ENCODE measurements around the gene CHST7. TPM values are rescaled to one million over a fixed set of nuclear protein-coding genes. Genes with fewer than 3 reads are reported as not detected.

Gene CHST7
- total RNA-seq, 1 experiment from 2014 or later, result 7.7 TPM

DNA sequence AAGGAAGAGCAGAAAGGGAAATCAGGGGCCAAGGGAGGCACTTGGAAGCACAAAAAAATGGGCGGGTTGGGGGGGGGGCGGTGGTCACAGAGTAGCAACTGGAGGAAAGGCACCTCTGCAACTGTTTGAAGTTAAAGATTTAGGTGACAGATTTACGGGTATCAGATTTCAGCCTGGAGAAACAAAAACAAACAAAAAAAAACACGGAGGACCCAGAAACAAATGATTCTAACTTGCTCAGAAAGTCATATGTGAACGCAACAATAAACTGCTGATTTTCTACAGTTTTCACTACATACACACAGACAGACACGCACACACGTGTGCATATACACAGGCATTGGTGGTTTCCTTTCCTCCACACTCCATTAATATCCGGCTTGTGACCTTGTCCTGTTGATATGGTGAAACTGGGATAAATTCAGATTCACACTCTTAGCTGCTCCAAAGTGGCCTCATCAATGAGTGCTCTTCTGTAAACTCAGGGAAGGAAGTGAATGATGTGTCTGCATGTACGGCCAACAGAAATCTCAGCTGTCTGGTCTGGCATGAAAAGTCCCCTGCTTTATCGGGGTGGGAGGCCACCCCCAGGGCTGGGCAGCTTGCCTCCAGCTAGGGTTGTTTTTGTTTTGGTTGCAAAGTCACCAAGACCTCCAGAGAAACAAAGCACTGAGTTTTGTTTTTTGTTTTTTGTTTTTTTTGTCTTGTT is 54.3 kb downstream of the CHST7 start:
- intact Hi-C loops (cut with micrococcal nuclease), result no loop called here
- Histone ChIP-seq H3K79me2 (ENCODE audit: insufficient read depth, low read length) (no peaks in the 10 kb centered on the region), H2AFZ (ENCODE audit: low read depth, low read length, poor library complexity, severe bottlenecking) (no peak overlapping the region), H3K4me2 (ENCODE audit: low read length) (no peak overlapping the region), H3K4me3 (replicated peaks in 1 of 2; ENCODE audit: low read depth in 1 of 2, low read length in 2 of 2) (no peak overlapping the region), H3K27me3 (ENCODE audit: insufficient read depth, low read length) (no peaks in the 10 kb centered on the region), H3K9me2 (ENCODE audit: insufficient read depth) (no peaks in the 10 kb centered on the region), H3K4me1 (ENCODE audit: control insufficient read depth in 1 of 2, insufficient read depth in 2 of 2, low read length in 2 of 2) (0 out of 4 replicates have a peak, but pooled peaks cover 0 to 8% of the 10 kb centered on the region in 2 experiments), H3K9ac (ENCODE audit: low read length) (no peak overlapping the region), H3K9me3 (ENCODE audit: control insufficient read depth in 1 of 2, insufficient read depth in 1 of 2, low read depth in 1 of 2, low read length in 2 of 2) (no peaks in the 10 kb centered on the region), H4K20me1 (ENCODE audit: insufficient read depth) (no peaks in the 10 kb centered on the region), H3K27ac (ENCODE audit: low read depth, low read length) (no peak overlapping the region), H3K36me3 (ENCODE audit: control insufficient read depth in 1 of 2, insufficient read depth in 2 of 2, low read length in 2 of 2) (no peaks in the 10 kb centered on the region)
- no peak for ATAC-seq
- CTCF ChIA-PET, result no interaction called here
- no peak for DNase-seq (ENCODE audit: low read depth, low spot score)
- no TSS peak for BruUV-seq (replicated peaks)
- TF ChIP-seq POLR2A (IDR thresholded peaks at IDR 0.05; ENCODE audit: borderline replicate concordance, extremely low read depth, insufficient read depth, insufficient read length) (no peak), EZH2 (IDR thresholded peaks at IDR 0.05) (no peak), SP1 (IDR thresholded peaks at IDR 0.05; ENCODE audit: low read depth) (no peak)
- RAD21 ChIA-PET (ENCODE audit: low non-redundant PET in 1 of 2, low total read pairs in 2 of 2, uncharacterized antibody in 2 of 2, unreplicated experiment in 2 of 2), result no interaction called here
- POLR2A ChIA-PET, result no interaction called here

DNA sequence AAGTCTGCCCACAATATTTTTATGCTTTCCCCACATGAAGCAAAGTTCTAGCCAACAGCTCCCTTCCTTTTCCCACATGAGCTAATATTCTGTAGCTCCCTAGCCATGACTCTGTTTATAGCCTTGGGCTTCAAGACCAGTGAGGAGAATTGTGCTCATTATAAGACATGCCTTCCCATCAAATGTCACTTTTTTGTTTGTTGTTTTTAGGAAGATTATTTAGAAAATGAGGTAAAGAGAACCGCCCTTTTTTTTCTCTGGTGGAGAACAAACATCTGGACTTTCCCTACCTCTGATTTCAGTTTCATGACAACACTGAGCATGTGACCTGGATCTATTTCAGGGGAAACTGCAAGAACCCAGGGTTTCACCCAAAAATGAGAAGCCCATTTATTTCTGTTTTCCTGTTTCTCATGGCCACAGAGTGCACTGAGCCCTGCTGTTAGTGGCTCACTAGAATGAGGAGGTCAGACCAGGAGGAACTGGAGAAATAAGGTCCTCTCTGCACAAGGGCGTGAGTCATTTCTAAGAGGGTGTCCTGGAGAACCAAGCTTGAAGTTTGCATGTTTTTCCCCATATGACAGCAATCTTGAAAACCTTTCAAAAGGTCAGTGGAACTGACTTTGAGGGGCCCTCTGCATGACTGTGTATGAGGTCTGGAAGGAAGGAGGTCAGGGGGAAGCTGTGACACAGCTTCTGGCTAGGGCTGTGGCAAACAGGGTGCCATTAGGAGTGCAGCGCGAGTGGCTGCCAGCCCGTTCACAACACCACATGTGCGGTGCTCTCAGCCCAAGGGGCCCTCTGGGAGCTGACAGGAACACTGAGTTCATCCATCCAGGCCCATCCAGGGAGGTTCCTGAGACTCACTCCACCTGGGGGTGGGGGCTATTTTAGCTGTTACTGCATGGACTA is 55.2 kb downstream of the CHST7 start:
- Histone ChIP-seq H3K27me3 (ENCODE audit: insufficient read depth, low read length) (no peaks in the 10 kb centered on the region), H3K4me3 (replicated peaks in 1 of 2; ENCODE audit: low read depth in 1 of 2, low read length in 2 of 2) (no peak overlapping the region), H3K79me2 (ENCODE audit: insufficient read depth, low read length) (no peaks in the 10 kb centered on the region), H3K9me3 (ENCODE audit: control insufficient read depth in 1 of 2, insufficient read depth in 1 of 2, low read depth in 1 of 2, low read length in 2 of 2) (no peaks in the 10 kb centered on the region), H3K27ac (ENCODE audit: low read depth, low read length) (no peak overlapping the region), H3K4me1 (ENCODE audit: control insufficient read depth in 1 of 2, insufficient read depth in 2 of 2, low read length in 2 of 2) (0 out of 4 replicates have a peak, but pooled peaks cover 0 to 8% of the 10 kb centered on the region in 2 experiments), H3K36me3 (ENCODE audit: control insufficient read depth in 1 of 2, insufficient read depth in 2 of 2, low read length in 2 of 2) (no peaks in the 10 kb centered on the region), H3K4me2 (ENCODE audit: low read length) (no peak overlapping the region), H3K9me2 (ENCODE audit: insufficient read depth) (no peaks in the 10 kb centered on the region), H4K20me1 (ENCODE audit: insufficient read depth) (no peaks in the 10 kb centered on the region), H2AFZ (ENCODE audit: low read depth, low read length, poor library complexity, severe bottlenecking) (no peak overlapping the region), H3K9ac (ENCODE audit: low read length) (no peak overlapping the region)
- intact Hi-C loops (cut with micrococcal nuclease), result no loop called here
- no TSS peak for BruUV-seq (replicated peaks)
- POLR2A ChIA-PET, result no interaction called here
- CTCF ChIA-PET, result no interaction called here
- no peak for ATAC-seq
- DNase-seq (ENCODE audit: low read depth, low spot score), result no peak
- TF ChIP-seq CBX3 (IDR thresholded peaks at IDR 0.05; ENCODE audit: low read depth) (no peak), JUND (IDR thresholded peaks at IDR 0.05) (no peak), ELF1 (IDR thresholded peaks at IDR 0.05; ENCODE audit: borderline replicate concordance, low read depth) (no peak), FOSL1 (IDR thresholded peaks at IDR 0.05; ENCODE audit: low read depth) (no peak), POLR2AphosphoS5 (IDR thresholded peaks at IDR 0.05; ENCODE audit: low read depth, low read length) (no peak), SP1 (IDR thresholded peaks at IDR 0.05; ENCODE audit: low read depth) (no peak), EZH2phosphoT487 (IDR thresholded peaks at IDR 0.05; ENCODE audit: borderline replicate concordance) (no peak), RAD21 (IDR thresholded peaks at IDR 0.05; ENCODE audit: low read depth) (no peak), CEBPB (IDR thresholded peaks at IDR 0.05; ENCODE audit: low read depth) (no peak), ZNF274 (IDR thresholded peaks at IDR 0.05; ENCODE audit: low read depth, low read length) (no peak), ZFX (IDR thresholded peaks at IDR 0.05) (no peak), SRF (IDR thresholded peaks at IDR 0.05; ENCODE audit: low read depth) (no peak), SIN3A (IDR thresholded peaks at IDR 0.05; ENCODE audit: low read depth) (no peak)
- TF ChIP-seq, protein P1, sequence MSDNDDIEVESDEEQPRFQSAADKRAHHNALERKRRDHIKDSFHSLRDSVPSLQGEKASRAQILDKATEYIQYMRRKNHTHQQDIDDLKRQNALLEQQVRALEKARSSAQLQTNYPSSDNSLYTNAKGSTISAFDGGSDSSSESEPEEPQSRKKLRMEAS (IDR thresholded peaks at IDR 0.05), result no peak
- RAD21 ChIA-PET (ENCODE audit: low non-redundant PET in 1 of 2, low total read pairs in 2 of 2, uncharacterized antibody in 2 of 2, unreplicated experiment in 2 of 2), result no interaction called here

All from HCT116 (cell line).